Smooth muscle cell (in vitro differentiated cells): ENCODE results near the gene CARMIL1. TPM values are rescaled to one million over a fixed set of nuclear protein-coding genes. Genes with fewer than 3 reads are reported as not detected.

Experiments used
- DNase-seq: peaks from one replicate; lab custom pipeline; 2025; ENCODE audit not compliant: unreplicated experiment; lab: John Stamatoyannopoulos, UW
- H2AFZ ChIP-seq: fragments of 200-600 bp; sonication (generic); 2 replicates; pipeline ENCODE4 v1.6.0; 2016; ENCODE audit warnings: antibody characterized with exemption, low read depth, mild to moderate bottlenecking
- H3F3A ChIP-seq: fragments of 200-600 bp; sonication (generic); 2 replicates; pipeline ENCODE4 v1.6.0; 2017; ENCODE audit warnings: antibody characterized with exemption, low read depth
- H3K27ac ChIP-seq: fragments of 200-600 bp; sonication (generic); 2 replicates; pipeline ENCODE4 v1.5.1; 2016; ENCODE audit warnings: low read depth, mild to moderate bottlenecking
- H3K27me3 ChIP-seq: fragments of 200-600 bp; sonication (generic); 2 replicates; pipeline ENCODE4 v1.6.1; 2016; ENCODE audit warnings: low read depth, mild to moderate bottlenecking
- H3K36me3 ChIP-seq: fragments of 200-600 bp; sonication (generic); 2 replicates; pipeline ENCODE4 v1.5.1; 2016; ENCODE audit warnings: low read depth
- H3K4me1 ChIP-seq: fragments of 200-600 bp; sonication (generic); 2 replicates; pipeline ENCODE4 v1.5.1; 2016; ENCODE audit warnings: low read depth
- H3K4me2 ChIP-seq: fragments of 200-600 bp; sonication (generic); 2 replicates; pipeline ENCODE4 v1.6.0; 2016; ENCODE audit warnings: mild to moderate bottlenecking
- H3K4me3 ChIP-seq: fragments of 200-600 bp; sonication (generic); 2 replicates; pipeline ENCODE4 v1.5.1; 2016; ENCODE audit warnings: mild to moderate bottlenecking
- H3K79me2 ChIP-seq: fragments of 200-600 bp; sonication (generic); 2 replicates; pipeline ENCODE4 v1.6.0; 2016; ENCODE audit warnings: low read depth, mild to moderate bottlenecking
- H3K9ac ChIP-seq: fragments of 200-600 bp; sonication (generic); 2 replicates; pipeline ENCODE4 v1.6.0; 2016; ENCODE audit warnings: low read depth
- H3K9me3 ChIP-seq: fragments of 200-600 bp; sonication (generic); replicated peaks from 2 replicates; pipeline ENCODE4 v1.5.1; 2016; ENCODE audit warnings: low read depth
- H4K20me1 ChIP-seq: fragments of 200-600 bp; sonication (generic); 2 replicates; pipeline ENCODE4 v1.6.0; 2016; ENCODE audit warnings: low read depth
- CTCF ChIP-seq: fragments of 200-600 bp; sonication (generic); IDR thresholded peaks from 2 replicates; pipeline ENCODE4 v1.5.1; 2017; ENCODE audit warnings: borderline replicate concordance, mild to moderate bottlenecking, antibody characterized with exemption; ENCODE audit not compliant: insufficient read depth, poor library complexity, severe bottlenecking
- WGBS: methylation state at CpG from one replicate; pipeline ENCODE4 v1.1.7; 2016; ENCODE audit warnings: low lambda C conversion rate; 5-methylcytosine and 5-hydroxymethylcytosine counted together
- polyA plus RNA-seq: library from polyadenylated mRNA; unstranded; fragments of >200 nt; fragmentation: Nextera tagmentation; extraction: Ambion mirVana; gene quantifications from 2 replicates; pipeline ENCODE4 v1.2.1, GENCODE V29; 2016
- total RNA-seq: library from RNA; depleted of rRNA; stranded (reverse); fragments of >200 nt; gene quantifications from 2 replicates; pipeline ENCODE4 v1.2.3, GENCODE V29; 2014

CARMIL1 gene
- total and polyA plus RNA-seq, 2 experiments from 2014 or later: 7.6 to 24.1 TPM

DNA sequence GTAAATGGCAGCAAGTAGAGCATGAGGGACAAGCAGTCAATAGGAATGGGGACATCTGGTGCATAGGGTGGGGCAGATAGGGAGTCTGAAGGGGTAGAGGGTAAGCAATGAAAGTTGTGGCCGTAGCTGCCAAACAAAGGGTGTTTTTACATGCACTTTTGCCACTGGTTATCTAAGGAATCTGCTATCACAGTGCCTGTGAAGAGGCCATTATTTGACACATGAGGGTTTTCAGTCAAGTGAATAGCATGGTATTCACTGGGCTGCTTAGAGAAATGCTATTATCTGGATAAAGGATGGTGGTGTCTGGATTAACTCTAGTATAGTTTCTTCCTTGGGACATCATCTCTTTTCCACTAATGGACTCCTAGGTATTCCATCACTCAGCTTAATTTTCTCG, 118.2 kb downstream of the CARMIL1 start:
- 75% methylated on average over 2 of the region's 2 CpGs for WGBS
- Histone ChIP-seq H3K4me3 (no peak overlapping the region), H3K4me1 (no peaks in the 10 kb centered on the region), H3K9ac (no peak overlapping the region), H4K20me1 (peaks cover 4% of the 10 kb centered on the region), H3K79me2 (no peaks in the 10 kb centered on the region), H3K9me3 (no peaks in the 10 kb centered on the region), H3K4me2 (no peak overlapping the region), H2AFZ (no peak overlapping the region), H3F3A (no peaks in the 10 kb centered on the region), H3K27ac (no peak overlapping the region), H3K36me3 (no peaks in the 10 kb centered on the region), H3K27me3 (no peaks in the 10 kb centered on the region)
- DNase-seq: no peak
- no peak for TF ChIP-seq CTCF

DNA sequence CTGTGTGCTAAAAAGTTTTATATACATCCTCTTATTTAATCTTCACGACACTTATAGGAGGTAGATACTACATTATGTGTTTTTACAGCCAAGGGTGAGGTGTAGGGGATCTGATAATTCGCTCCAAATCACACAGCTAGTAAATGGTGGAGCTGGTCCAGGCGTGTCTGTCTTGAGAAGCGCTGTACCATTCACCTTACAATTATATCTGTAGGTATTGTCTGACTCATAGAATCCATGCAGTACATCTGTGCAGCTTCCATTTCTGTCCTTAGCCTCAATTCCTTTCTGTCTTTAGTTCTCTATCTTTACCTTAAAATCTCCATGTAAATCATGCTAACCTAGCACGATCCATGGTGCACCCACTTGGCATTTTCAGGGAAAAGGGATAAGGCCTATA, 120.7 kb downstream of the CARMIL1 start:
- no peak for TF ChIP-seq CTCF
- H3K36me3 ChIP-seq: no peaks in the 10 kb centered on the region
- H3F3A ChIP-seq: no peaks in the 10 kb centered on the region
- H3K9ac ChIP-seq: no peak overlapping the region
- peaks cover 4% of the 10 kb centered on the region for H4K20me1 ChIP-seq
- no peak for DNase-seq
- H3K27me3 ChIP-seq: no peaks in the 10 kb centered on the region
- H3K9me3 ChIP-seq: no peaks in the 10 kb centered on the region
- no peaks in the 10 kb centered on the region for H3K79me2 ChIP-seq
- no peak overlapping the region for H2AFZ ChIP-seq
- no peak overlapping the region for H3K4me3 ChIP-seq
- H3K4me2 ChIP-seq: no peak overlapping the region
- H3K27ac ChIP-seq: no peak overlapping the region
- H3K4me1 ChIP-seq: no peaks in the 10 kb centered on the region
- 80% methylated on average over 5 of the region's 5 CpGs for WGBS

- no peak for DNase-seq
- H3K4me1 ChIP-seq: no peaks in the 10 kb centered on the region
- no peak overlapping the region for H3K4me2 ChIP-seq
- no peaks in the 10 kb centered on the region for H3K79me2 ChIP-seq
- H3K27me3 ChIP-seq: no peaks in the 10 kb centered on the region
- 97% methylated on average over 5 of the region's 5 CpGs for WGBS
- TF ChIP-seq CTCF: no peak
- no peaks in the 10 kb centered on the region for H4K20me1 ChIP-seq
- no peak overlapping the region for H3K4me3 ChIP-seq
- H3F3A ChIP-seq: no peaks in the 10 kb centered on the region
- H3K36me3 ChIP-seq: no peaks in the 10 kb centered on the region
- H2AFZ ChIP-seq: no peak overlapping the region
- no peaks in the 10 kb centered on the region for H3K9me3 ChIP-seq
- H3K9ac ChIP-seq: no peak overlapping the region
- H3K27ac ChIP-seq: no peak overlapping the region
These were observed 122.5 kb downstream of the CARMIL1 start for GRCh38 chr6:25401711-25402110.

- Histone ChIP-seq H2AFZ (no peak overlapping the region), H3K36me3 (no peaks in the 10 kb centered on the region), H3F3A (no peaks in the 10 kb centered on the region), H3K79me2 (no peaks in the 10 kb centered on the region), H3K4me2 (no peak overlapping the region), H3K9me3 (no peaks in the 10 kb centered on the region), H3K27ac (no peak overlapping the region), H3K9ac (no peak overlapping the region), H3K27me3 (no peaks in the 10 kb centered on the region), H3K4me3 (no peak overlapping the region), H4K20me1 (no peaks in the 10 kb centered on the region), H3K4me1 (no peaks in the 10 kb centered on the region)
- TF ChIP-seq CTCF: no peak
- DNase-seq: no peak
- 74% methylated on average over 4 of the region's 4 CpGs for WGBS
These were observed 123.0 kb downstream of the CARMIL1 start for GRCh38 chr6:25402125-25402524.
